HL-60/S4 treated with retinoic acid at 250 ng/mL for 4 days and 3 days (cell line): ENCODE results near the gene KIF15.

Experiments
- in situ Hi-C: fragments of 300-500 bp; cut with MboI; formaldehyde crosslinking; loops from 2 replicates; pipeline ENCODE4 v1.7.0; 2022; ENCODE audit warnings: low sequenced_read_pairs

The KIF15 gene, protein sequence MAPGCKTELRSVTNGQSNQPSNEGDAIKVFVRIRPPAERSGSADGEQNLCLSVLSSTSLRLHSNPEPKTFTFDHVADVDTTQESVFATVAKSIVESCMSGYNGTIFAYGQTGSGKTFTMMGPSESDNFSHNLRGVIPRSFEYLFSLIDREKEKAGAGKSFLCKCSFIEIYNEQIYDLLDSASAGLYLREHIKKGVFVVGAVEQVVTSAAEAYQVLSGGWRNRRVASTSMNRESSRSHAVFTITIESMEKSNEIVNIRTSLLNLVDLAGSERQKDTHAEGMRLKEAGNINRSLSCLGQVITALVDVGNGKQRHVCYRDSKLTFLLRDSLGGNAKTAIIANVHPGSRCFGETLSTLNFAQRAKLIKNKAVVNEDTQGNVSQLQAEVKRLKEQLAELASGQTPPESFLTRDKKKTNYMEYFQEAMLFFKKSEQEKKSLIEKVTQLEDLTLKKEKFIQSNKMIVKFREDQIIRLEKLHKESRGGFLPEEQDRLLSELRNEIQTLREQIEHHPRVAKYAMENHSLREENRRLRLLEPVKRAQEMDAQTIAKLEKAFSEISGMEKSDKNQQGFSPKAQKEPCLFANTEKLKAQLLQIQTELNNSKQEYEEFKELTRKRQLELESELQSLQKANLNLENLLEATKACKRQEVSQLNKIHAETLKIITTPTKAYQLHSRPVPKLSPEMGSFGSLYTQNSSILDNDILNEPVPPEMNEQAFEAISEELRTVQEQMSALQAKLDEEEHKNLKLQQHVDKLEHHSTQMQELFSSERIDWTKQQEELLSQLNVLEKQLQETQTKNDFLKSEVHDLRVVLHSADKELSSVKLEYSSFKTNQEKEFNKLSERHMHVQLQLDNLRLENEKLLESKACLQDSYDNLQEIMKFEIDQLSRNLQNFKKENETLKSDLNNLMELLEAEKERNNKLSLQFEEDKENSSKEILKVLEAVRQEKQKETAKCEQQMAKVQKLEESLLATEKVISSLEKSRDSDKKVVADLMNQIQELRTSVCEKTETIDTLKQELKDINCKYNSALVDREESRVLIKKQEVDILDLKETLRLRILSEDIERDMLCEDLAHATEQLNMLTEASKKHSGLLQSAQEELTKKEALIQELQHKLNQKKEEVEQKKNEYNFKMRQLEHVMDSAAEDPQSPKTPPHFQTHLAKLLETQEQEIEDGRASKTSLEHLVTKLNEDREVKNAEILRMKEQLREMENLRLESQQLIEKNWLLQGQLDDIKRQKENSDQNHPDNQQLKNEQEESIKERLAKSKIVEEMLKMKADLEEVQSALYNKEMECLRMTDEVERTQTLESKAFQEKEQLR (N-terminal part only)

DNA sequence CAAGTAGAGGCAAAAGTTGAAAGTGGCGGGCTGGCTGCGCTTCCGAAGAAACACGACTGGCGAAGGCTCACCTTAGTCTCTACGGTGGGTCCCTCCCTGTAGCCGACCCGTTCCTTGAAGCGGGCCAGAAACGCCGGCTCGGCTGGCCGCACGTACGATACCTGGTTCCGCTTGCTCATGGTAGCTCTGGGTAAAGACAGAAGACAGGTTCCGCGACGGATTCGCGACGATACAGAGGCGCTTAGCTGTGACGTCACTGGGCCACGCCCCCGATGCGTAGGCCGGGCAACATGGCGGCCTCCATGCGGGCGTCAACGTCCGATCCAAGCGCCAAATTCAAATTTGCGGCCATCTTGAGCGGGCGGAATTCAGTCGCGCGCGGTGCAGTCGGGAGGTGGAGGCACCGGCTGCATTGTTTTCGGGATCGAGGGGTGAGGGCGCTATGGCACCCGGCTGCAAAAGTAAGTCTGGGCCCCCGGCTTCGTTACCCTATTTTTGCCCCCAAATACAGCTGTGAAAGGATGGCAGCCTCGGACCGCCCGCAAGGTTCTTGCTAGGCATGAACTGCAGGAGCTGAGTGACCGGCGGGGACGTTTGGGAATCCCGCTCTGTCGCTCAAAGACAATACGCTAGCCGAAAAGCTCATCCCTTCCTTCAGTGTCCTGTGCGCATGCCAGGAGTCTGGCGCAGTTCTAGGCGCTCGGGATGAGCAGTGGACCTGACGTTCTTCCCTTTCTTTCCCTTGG is at the start of gene KIF15, which contains the start of gene KIAA1143:
Gene KIF15 (plus strand): TSS at position 371 of the 746 bp plus-strand sequence. CDS start 72 bp downstream, at position 443.
Gene KIAA1143 (minus strand): TSS at position 196 of the 746 bp plus-strand sequence. CDS start 17 bp downstream, at position 179.
- in situ Hi-C loops = no loop called here

DNA sequence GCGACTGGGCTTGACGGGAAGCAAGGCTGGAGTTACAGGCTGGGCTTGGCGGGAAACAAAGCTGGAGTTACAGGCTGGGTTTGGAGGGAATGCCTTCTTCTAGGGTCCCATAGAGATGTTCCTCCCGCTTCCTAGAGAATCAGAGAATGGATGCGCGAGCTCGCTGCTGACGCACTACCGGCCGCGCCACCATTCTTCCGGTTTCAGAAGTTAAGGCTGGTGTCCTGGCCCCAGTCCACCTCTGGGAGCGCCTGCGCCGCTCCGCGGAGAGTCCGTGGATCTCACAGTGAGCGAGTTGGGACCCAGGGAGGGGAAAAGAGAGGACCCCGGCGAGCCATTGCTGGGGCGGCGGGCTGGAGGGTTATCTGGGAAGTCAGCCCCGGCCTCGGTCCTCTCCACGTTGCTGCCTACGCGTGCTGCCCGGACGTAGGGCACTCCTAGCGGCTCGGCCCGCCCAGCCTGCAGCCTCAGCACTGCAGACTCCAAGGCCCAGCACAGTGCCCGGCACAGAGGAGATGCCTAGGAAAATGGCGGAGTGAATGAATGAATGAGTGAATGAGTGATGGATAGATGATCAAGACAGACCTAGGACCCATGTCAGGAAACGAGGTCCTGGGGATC is 49.0 kb upstream of the KIF15 start, which contains the start of gene ZNF502:
Gene ZNF502 (plus strand): TSS at position 206 of the 621 bp plus-strand sequence. CDS start 7,602 bp downstream, outside the sequence.
- in situ Hi-C loops = no loop called here

DNA sequence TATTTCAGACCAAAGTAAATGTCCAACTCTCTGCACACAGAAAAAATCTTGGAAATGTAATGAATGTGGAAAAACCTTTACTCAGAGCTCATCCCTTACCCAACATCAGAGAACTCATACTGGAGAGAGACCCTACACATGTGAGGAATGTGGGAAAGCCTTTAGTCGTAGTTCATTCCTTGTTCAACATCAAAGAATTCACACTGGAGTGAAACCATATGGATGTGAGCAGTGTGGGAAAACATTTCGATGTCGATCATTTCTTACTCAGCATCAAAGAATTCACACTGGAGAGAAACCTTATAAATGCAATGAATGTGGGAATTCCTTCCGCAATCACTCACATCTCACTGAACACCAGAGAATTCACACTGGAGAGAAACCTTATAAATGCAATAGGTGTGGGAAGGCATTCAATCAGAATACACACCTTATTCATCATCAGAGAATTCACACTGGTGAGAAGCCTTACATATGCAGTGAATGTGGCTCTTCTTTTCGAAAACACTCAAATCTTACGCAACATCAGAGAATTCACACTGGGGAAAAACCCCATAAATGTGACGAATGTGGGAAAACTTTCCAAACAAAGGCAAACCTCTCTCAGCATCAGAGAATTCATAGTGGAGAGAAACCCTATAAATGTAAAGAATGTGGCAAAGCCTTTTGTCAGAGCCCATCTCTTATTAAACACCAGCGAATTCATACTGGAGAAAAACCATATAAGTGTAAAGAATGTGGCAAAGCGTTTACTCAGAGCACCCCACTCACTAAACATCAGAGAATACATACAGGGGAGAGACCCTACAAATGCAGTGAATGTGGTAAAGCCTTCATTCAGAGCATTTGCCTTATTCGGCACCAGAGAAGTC is 40.1 kb upstream of the KIF15 start:
- in situ Hi-C loops = no loop called here

GRCh38 chr3:44722103-44722401 is 39.5 kb upstream of the KIF15 start:
- in situ Hi-C loops = no loop called here

DNA sequence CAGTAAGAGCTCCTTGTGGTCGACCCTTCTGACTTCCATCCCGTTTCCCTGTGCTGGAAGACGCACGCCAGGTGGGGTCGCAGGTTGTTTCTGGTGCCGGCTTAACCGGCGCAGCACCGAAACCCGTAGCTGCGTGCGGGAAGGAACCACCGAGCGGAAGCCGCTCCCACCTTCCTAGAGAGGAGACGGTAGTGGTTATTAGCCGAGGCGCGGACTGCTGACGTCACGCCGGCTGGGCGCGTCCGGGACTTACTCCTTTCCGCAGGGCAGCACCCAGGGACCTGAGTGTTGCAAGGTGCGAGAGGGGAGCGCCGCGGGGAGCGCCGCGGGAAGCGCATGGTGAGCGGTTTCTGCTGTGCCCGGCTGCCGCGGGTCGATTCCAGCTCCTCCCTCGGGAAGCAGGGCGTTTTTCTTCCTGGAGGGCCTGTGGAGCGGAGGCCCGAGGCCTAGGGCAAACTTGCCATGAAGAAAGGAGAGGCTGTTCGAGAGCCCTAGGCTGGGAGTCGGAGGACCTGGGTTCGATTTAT is 32.1 kb upstream of the KIF15 start, which contains the start of gene ZNF501:
Gene ZNF501 (plus strand): TSS at position 252 of the 527 bp plus-strand sequence. CDS start 4,787 bp downstream, outside the sequence.
- in situ Hi-C loops = no loop called here

- in situ Hi-C loops = no loop called here
Measured at GRCh38 chr3:44734646-44735168, 26.9 kb upstream of the KIF15 start.

GRCh38 chr3:44761101-44761423 is 532 bp upstream of the KIF15 start:
- in situ Hi-C loops = no loop called here

- in situ Hi-C loops = no loop called here
Measured at GRCh38 chr3:44762170-44762677, 630 bp downstream of the KIF15 start.

- in situ Hi-C loops = no loop called here
Measured at GRCh38 chr3:44762690-44763089, 1.1 kb downstream of the KIF15 start.

DNA sequence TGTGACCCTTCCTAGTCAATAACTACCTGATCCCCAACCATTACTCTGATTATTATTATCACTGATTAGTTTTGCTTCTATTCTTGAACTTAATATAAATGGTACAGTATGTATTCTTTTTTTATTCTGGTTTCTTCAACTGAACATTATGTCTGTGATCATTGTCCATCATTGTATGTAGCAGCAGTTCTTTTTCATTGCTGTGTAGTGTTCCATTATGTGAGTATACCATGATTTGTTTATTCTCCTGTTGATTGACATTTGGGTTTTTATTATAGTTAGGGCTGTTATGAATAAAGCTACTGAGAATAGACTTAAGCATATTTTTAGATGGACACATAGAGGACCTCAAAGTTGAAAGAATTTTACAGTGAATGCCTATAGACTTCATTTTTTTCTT is 2.7 kb downstream of the KIF15 start:
- in situ Hi-C loops = no loop called here

DNA sequence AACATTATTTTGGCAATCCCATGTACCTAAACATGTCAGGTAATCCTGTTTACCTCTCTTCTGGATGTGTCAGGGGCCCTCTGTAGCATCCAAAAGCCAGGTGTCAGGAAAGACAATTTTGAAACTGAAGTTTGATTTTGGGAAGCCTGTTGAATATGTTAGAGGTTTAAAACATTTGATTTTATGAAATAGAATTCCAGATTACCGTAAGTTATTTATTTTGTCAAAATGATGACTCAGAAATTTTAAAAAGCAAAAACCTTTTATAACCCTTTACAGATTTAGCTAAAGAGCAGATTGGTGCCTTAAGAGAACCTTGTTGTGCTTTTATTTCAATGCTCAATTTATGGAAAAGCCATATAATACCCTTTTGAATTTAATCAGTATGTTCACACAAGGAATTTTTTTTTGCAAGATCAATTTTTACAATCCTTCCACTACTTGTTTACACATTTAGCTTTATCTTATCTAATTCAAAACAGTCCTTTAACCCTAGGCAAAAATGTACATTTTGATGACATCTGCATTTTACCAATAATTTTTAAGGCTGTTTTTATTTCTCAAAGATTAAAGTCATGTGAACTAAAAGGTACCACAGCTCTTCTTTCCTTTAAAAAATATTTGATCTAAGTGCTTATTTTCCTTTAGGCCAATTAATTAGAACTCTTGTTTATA is 10.0 kb downstream of the KIF15 start:
- in situ Hi-C loops = no loop called here

DNA sequence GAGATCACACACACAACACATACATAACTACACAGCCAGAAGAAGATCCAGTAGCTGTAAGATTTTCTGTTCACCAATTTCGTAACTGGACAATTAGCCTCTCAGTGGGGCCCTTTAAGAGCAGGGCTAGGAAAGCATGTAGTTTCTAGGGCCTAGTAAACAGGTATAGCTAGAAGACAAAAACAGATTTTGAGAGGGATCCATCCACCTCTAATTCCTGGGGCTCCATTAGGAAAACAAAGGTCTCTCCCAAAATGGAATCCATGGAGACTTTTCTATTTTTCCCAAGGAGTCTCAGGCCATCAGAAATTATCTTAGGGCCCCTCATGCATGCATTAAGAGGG is 10.5 kb downstream of the KIF15 start:
- in situ Hi-C loops = no loop called here

- in situ Hi-C loops = no loop called here
Measured at GRCh38 chr3:44782891-44783290, 21.3 kb downstream of the KIF15 start.

- in situ Hi-C loops = no loop called here
Measured at GRCh38 chr3:44795197-44795596, 33.6 kb downstream of the KIF15 start.

DNA sequence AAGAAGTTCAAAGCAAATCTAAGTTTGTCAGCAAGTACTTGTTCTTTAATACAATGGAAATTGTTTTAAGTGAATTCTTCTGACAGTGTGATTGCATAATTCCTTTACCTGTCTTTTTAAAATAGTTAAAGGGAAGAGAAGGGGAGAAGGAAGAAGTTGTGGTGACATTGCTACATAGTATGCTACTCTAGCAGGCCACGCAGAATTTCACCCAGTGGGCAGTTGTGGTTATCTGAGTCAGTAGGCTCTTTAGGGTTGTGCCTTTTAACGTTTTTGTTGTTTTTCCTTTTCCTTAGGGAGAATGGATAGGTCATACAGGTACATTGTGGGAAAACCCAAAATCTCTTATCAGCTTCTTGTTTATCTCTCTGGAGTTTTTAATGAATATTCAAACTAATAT is 40.4 kb downstream of the KIF15 start:
- in situ Hi-C loops = no loop called here

- in situ Hi-C loops = no loop called here
Measured at GRCh38 chr3:44803298-44803697, 41.7 kb downstream of the KIF15 start.

- in situ Hi-C loops = no loop called here
Measured at GRCh38 chr3:44805960-44806359, 44.4 kb downstream of the KIF15 start.

- in situ Hi-C loops = no loop called here
Measured at GRCh38 chr3:44814751-44815150, 53.2 kb downstream of the KIF15 start.
